Activated naive CD8-positive, alpha-beta T cell treated with anti-CD3 and anti-CD28 coated beads, Interleukin-2, amount 10 ng/mL, durations not matched to agents 7 days and 5 days (primary cell): Measurements from ENCODE around the gene TMEM45A. TPM values are rescaled to one million over a fixed set of nuclear protein-coding genes. Genes with fewer than 3 reads are reported as not detected.
"Not testable (repeated sequence)": the region's sequence is repeated elsewhere in the genome, so short reads cannot be mapped to it uniquely, and the experiment has no call there.

Experiments
- ATAC-seq: fragments of 150-1000 bp; cut with Tn5 transposase; one replicate; pipeline ENCODE4 v1.10.0; 2021; ENCODE audit warnings: low read depth, moderate library complexity
- POLR2A ChIA-PET: fragments of 350-600 bp; sonication (Branson Sonifier 250); formaldehyde crosslinking; loops from one replicate; lab custom pipeline; 2021; ENCODE audit warnings: antibody characterized with exemption; lab: Charles Lee
- DNase-seq: peaks from one replicate; pipeline ENCODE4 v3.0.0; 2021
- H3K27ac Mint-ChIP-seq: one replicate; pipeline ENCODE4 v1.8.0; 2022; ENCODE audit warnings: mild to moderate bottlenecking, mixed read lengths
- H3K27me3 Mint-ChIP-seq: one replicate; pipeline ENCODE4 v1.8.0; 2022; ENCODE audit warnings: mild to moderate bottlenecking, moderate library complexity, mixed read lengths
- H3K36me3 Mint-ChIP-seq: one replicate; pipeline ENCODE4 v1.8.0; 2021; ENCODE audit warnings: mild to moderate bottlenecking, mixed read lengths
- H3K4me1 Mint-ChIP-seq: one replicate; pipeline ENCODE4 v1.8.0; 2021; ENCODE audit warnings: mixed read lengths
- H3K4me3 Mint-ChIP-seq: one replicate; pipeline ENCODE4 v1.8.0; 2022; ENCODE audit warnings: mild to moderate bottlenecking, moderate library complexity, mixed read lengths
- H3K9me3 Mint-ChIP-seq: one replicate; pipeline ENCODE4 v1.8.0; 2021; ENCODE audit warnings: mixed read lengths
- total RNA-seq, 2 experiments: library from RNA; stranded (reverse); gene quantifications; one replicate each; pipeline ENCODE4 v1.2.3, GENCODE V29; 2021

Gene TMEM45A
- under 1 TPM; 0.20 to 0.78 TPM for total RNA-seq

GRCh38 chr3:100492059-100493006 lies at the start of gene TMEM45A:
Gene TMEM45A, plus strand, starts transcription at chr3:100492619. Its CDS starts 62,593 bp downstream, at chr3:100555212.
- H3K4me1 Mint-ChIP-seq: peaks cover 5% of the 10 kb centered on the region
- H3K9me3 Mint-ChIP-seq: peaks cover 2% of the 10 kb centered on the region
- no peaks in the 10 kb centered on the region for H3K36me3 Mint-ChIP-seq
- H3K4me3 Mint-ChIP-seq: peak within 1 kb of the TSS; percentile 82
- peaks cover 43% of the 10 kb centered on the region for H3K27me3 Mint-ChIP-seq
- ATAC-seq (peak; percentile 99), DNase-seq (peak; percentile 88)
- POLR2A ChIA-PET: interaction anchor here (1.1 kb wide), 1 partner anchor 91 kb away, joined by 4 read pairs; the partner anchor contains the start of genes LNP1 and TOMM70
- H3K27ac Mint-ChIP-seq: no peak within 1 kb of the TSS

- Mint-ChIP-seq H3K27me3 (peaks cover 6% of the 10 kb centered on the region), H3K36me3 (peaks cover 4% of the 10 kb centered on the region), H3K4me1 (peaks cover 9% of the 10 kb centered on the region), H3K4me3 (no peak overlapping the region), H3K9me3 (peaks cover 11% of the 10 kb centered on the region), H3K27ac (no peak overlapping the region)
- DNase-seq (no peak), ATAC-seq (no peak)
- POLR2A ChIA-PET: no interaction called here
These were observed 48.7 kb upstream of the TMEM45A start for GRCh38 chr3:100443690-100444089.

GRCh38 chr3:100447067-100447466 lies 45.4 kb upstream of the TMEM45A start:
- H3K4me3 Mint-ChIP-seq, POLR2A ChIA-PET: not testable (repeated sequence)

GRCh38 chr3:100448079-100448478 lies 44.3 kb upstream of the TMEM45A start:
- peaks cover 11% of the 10 kb centered on the region for H3K9me3 Mint-ChIP-seq
- no peak for DNase-seq
- POLR2A ChIA-PET: no interaction called here
- H3K27ac Mint-ChIP-seq: no peak overlapping the region
- no peaks in the 10 kb centered on the region for H3K4me1 Mint-ChIP-seq
- peaks cover 6% of the 10 kb centered on the region for H3K27me3 Mint-ChIP-seq
- no peak overlapping the region for H3K4me3 Mint-ChIP-seq
- H3K36me3 Mint-ChIP-seq: peaks cover 2% of the 10 kb centered on the region
- no peak for ATAC-seq

More at GRCh38 chr3:100447067-100447466, 45.4 kb upstream of the TMEM45A start:
- not testable (repeated sequence) for H3K27me3 Mint-ChIP-seq, DNase-seq, H3K4me1 Mint-ChIP-seq, H3K27ac Mint-ChIP-seq, H3K36me3 Mint-ChIP-seq, ATAC-seq
- H3K9me3 Mint-ChIP-seq: peaks cover 11% of the 10 kb centered on the region

- ATAC-seq: no peak
- H3K27me3 Mint-ChIP-seq: peaks cover 4% of the 10 kb centered on the region
- DNase-seq: no peak
- H3K36me3 Mint-ChIP-seq: peaks cover 2% of the 10 kb centered on the region
- H3K4me1 Mint-ChIP-seq: no peaks in the 10 kb centered on the region
- H3K9me3 Mint-ChIP-seq: peaks cover 9% of the 10 kb centered on the region
- no peak overlapping the region for H3K4me3 Mint-ChIP-seq
- POLR2A ChIA-PET: no interaction called here
- H3K27ac Mint-ChIP-seq: no peak overlapping the region
These were observed 43.2 kb upstream of the TMEM45A start for GRCh38 chr3:100449214-100449613.

GRCh38 chr3:100454677-100455076 lies 37.7 kb upstream of the TMEM45A start:
- Mint-ChIP-seq H3K27ac (no peak overlapping the region), H3K36me3 (no peaks in the 10 kb centered on the region), H3K4me3 (no peak overlapping the region), H3K27me3 (no peaks in the 10 kb centered on the region), H3K4me1 (peaks cover 11% of the 10 kb centered on the region), H3K9me3 (no peaks in the 10 kb centered on the region)
- POLR2A ChIA-PET: no interaction called here
- no peak for DNase-seq
- ATAC-seq: no peak

GRCh38 chr3:100455841-100456550 lies 36.4 kb upstream of the TMEM45A start:
- Mint-ChIP-seq H3K4me1 (peaks cover 11% of the 10 kb centered on the region), H3K4me3 (no peak overlapping the region), H3K27me3 (no peaks in the 10 kb centered on the region), H3K36me3 (no peaks in the 10 kb centered on the region), H3K9me3 (no peaks in the 10 kb centered on the region), H3K27ac (no peak overlapping the region)
- POLR2A ChIA-PET: interaction anchor here (1.1 kb wide), 1 partner anchor 54 kb away, joined by 3 read pairs; no protein-coding TSS in a partner anchor
- DNase-seq: no peak
- peak; percentile 72 for ATAC-seq

GRCh38 chr3:100456745-100457144 lies 35.7 kb upstream of the TMEM45A start:
- DNase-seq (no peak), ATAC-seq (no peak)
- Mint-ChIP-seq H3K4me1 (peaks cover 11% of the 10 kb centered on the region), H3K36me3 (no peaks in the 10 kb centered on the region), H3K27ac (no peak overlapping the region), H3K4me3 (no peak overlapping the region), H3K27me3 (no peaks in the 10 kb centered on the region), H3K9me3 (no peaks in the 10 kb centered on the region)
- POLR2A ChIA-PET: interaction anchor here (1.1 kb wide), 1 partner anchor 55 kb away, joined by 3 read pairs; no protein-coding TSS in a partner anchor

- DNase-seq (no peak), ATAC-seq (no peak)
- Mint-ChIP-seq H3K4me1 (peaks cover 11% of the 10 kb centered on the region), H3K36me3 (no peaks in the 10 kb centered on the region), H3K27me3 (no peaks in the 10 kb centered on the region), H3K4me3 (no peak overlapping the region), H3K27ac (no peak overlapping the region), H3K9me3 (no peaks in the 10 kb centered on the region)
- POLR2A ChIA-PET: no interaction called here
These were observed 34.6 kb upstream of the TMEM45A start for GRCh38 chr3:100457811-100458210.

GRCh38 chr3:100458814-100459213 lies 33.6 kb upstream of the TMEM45A start:
- Mint-ChIP-seq H3K27me3 (no peaks in the 10 kb centered on the region), H3K4me1 (peaks cover 11% of the 10 kb centered on the region), H3K4me3 (no peak overlapping the region), H3K36me3 (no peaks in the 10 kb centered on the region), H3K27ac (no peak overlapping the region), H3K9me3 (no peaks in the 10 kb centered on the region)
- DNase-seq (no peak), ATAC-seq (no peak)
- POLR2A ChIA-PET: no interaction called here

- POLR2A ChIA-PET: interaction anchor here (0.6 to 0.7 kb wide), 3 partner anchors 160 to 646 kb away, joined by 3 to 4 read pairs (median 3); no protein-coding TSS in a partner anchor
These were observed 29.4 kb upstream of the TMEM45A start for GRCh38 chr3:100463002-100463401.

GRCh38 chr3:100463646-100464155 lies 28.7 kb upstream of the TMEM45A start:
- Mint-ChIP-seq H3K4me3 (no peak overlapping the region), H3K9me3 (peaks cover 7% of the 10 kb centered on the region), H3K36me3 (no peaks in the 10 kb centered on the region), H3K27me3 (no peaks in the 10 kb centered on the region), H3K4me1 (peaks cover 5% of the 10 kb centered on the region), H3K27ac (no peak overlapping the region)
- DNase-seq (no peak), ATAC-seq (no peak)
- POLR2A ChIA-PET: no interaction called here

More at GRCh38 chr3:100463002-100463401, 29.4 kb upstream of the TMEM45A start:
- H3K27me3 Mint-ChIP-seq: no peaks in the 10 kb centered on the region
- peaks cover 5% of the 10 kb centered on the region for H3K4me1 Mint-ChIP-seq
- H3K4me3 Mint-ChIP-seq: no peak overlapping the region
- DNase-seq (no peak), ATAC-seq (peak; percentile 86)
- H3K9me3 Mint-ChIP-seq: peaks cover 2% of the 10 kb centered on the region
- no peak overlapping the region for H3K27ac Mint-ChIP-seq
- H3K36me3 Mint-ChIP-seq: no peaks in the 10 kb centered on the region
